Measurements from ENCODE around the gene KIR3DL3. TPM values are rescaled to one million over a fixed set of nuclear protein-coding genes. Genes with fewer than 3 reads are reported as not detected.
"Not testable (repeated sequence)": the region's sequence is repeated elsewhere in the genome, so short reads cannot be mapped to it uniquely, and the experiment has no call there.

KIR3DL3 gene
- total RNA-seq, 1 donor from 2014 or later = not detected

- H3K27me3 Mint-ChIP-seq (ENCODE audit: unreplicated experiment) = peaks cover 9% of the 10 kb centered on the region
- peaks cover 17% of the 10 kb centered on the region for H3K36me3 Mint-ChIP-seq (ENCODE audit: low read depth, unreplicated experiment)
- no peak overlapping the region for H3K4me3 Mint-ChIP-seq (ENCODE audit: unreplicated experiment)
- TF ChIP-seq CTCF (IDR thresholded peaks at IDR 0.05; ENCODE audit: unreplicated experiment) = no peak
- H3K4me1 Mint-ChIP-seq (ENCODE audit: unreplicated experiment) = no peaks in the 10 kb centered on the region
- H3K9me3 Mint-ChIP-seq (ENCODE audit: unreplicated experiment) = peaks cover 39% of the 10 kb centered on the region
- DNase-seq (ENCODE audit: low spot score) = no peak
- no peak overlapping the region for H3K27ac Mint-ChIP-seq (ENCODE audit: unreplicated experiment)
Observed at GRCh38 chr19:54696766-54697165, 27.5 kb upstream of the KIR3DL3 start.

GRCh38 chr19:54697716-54698115, 26.5 kb upstream of the KIR3DL3 start:
- not testable (repeated sequence) for H3K27me3 Mint-ChIP-seq (ENCODE audit: unreplicated experiment); H3K4me1 Mint-ChIP-seq (ENCODE audit: unreplicated experiment); DNase-seq (ENCODE audit: low spot score); H3K4me3 Mint-ChIP-seq (ENCODE audit: unreplicated experiment); H3K27ac Mint-ChIP-seq (ENCODE audit: unreplicated experiment)
- Mint-ChIP-seq H3K36me3 (ENCODE audit: low read depth, unreplicated experiment) (peaks cover 19% of the 10 kb centered on the region), H3K9me3 (ENCODE audit: unreplicated experiment) (peaks cover 32% of the 10 kb centered on the region)

- no peaks in the 10 kb centered on the region for H3K4me1 Mint-ChIP-seq (ENCODE audit: unreplicated experiment)
- DNase-seq (ENCODE audit: low spot score) = no peak
- H3K4me3 Mint-ChIP-seq (ENCODE audit: unreplicated experiment) = no peak overlapping the region
- H3K36me3 Mint-ChIP-seq (ENCODE audit: low read depth, unreplicated experiment) = peaks cover 26% of the 10 kb centered on the region
- H3K27me3 Mint-ChIP-seq (ENCODE audit: unreplicated experiment) = peaks cover 15% of the 10 kb centered on the region
- TF ChIP-seq CTCF (IDR thresholded peaks at IDR 0.05; ENCODE audit: unreplicated experiment) = no peak
- H3K9me3 Mint-ChIP-seq (ENCODE audit: unreplicated experiment) = peaks cover 39% of the 10 kb centered on the region
- H3K27ac Mint-ChIP-seq (ENCODE audit: unreplicated experiment) = no peak overlapping the region
Observed at GRCh38 chr19:54704928-54705327, 19.3 kb upstream of the KIR3DL3 start.

GRCh38 chr19:54707962-54708361, 16.3 kb upstream of the KIR3DL3 start:
- TF ChIP-seq CTCF (IDR thresholded peaks at IDR 0.05; ENCODE audit: unreplicated experiment) = no peak
- H3K36me3 Mint-ChIP-seq (ENCODE audit: low read depth, unreplicated experiment) = peaks cover 20% of the 10 kb centered on the region
- peaks cover 14% of the 10 kb centered on the region for H3K27me3 Mint-ChIP-seq (ENCODE audit: unreplicated experiment)
- H3K4me1 Mint-ChIP-seq (ENCODE audit: unreplicated experiment) = no peaks in the 10 kb centered on the region
- H3K27ac Mint-ChIP-seq (ENCODE audit: unreplicated experiment) = no peak overlapping the region
- H3K4me3 Mint-ChIP-seq (ENCODE audit: unreplicated experiment) = no peak overlapping the region
- H3K9me3 Mint-ChIP-seq (ENCODE audit: unreplicated experiment) = peaks cover 38% of the 10 kb centered on the region
- no peak for DNase-seq (ENCODE audit: low spot score)

GRCh38 chr19:54708781-54709180, 15.5 kb upstream of the KIR3DL3 start:
- no peak for DNase-seq (ENCODE audit: low spot score)
- Mint-ChIP-seq H3K27ac (ENCODE audit: unreplicated experiment) (no peak overlapping the region), H3K27me3 (ENCODE audit: unreplicated experiment) (peaks cover 11% of the 10 kb centered on the region), H3K4me3 (ENCODE audit: unreplicated experiment) (no peak overlapping the region), H3K4me1 (ENCODE audit: unreplicated experiment) (no peaks in the 10 kb centered on the region), H3K36me3 (ENCODE audit: low read depth, unreplicated experiment) (peaks cover 17% of the 10 kb centered on the region), H3K9me3 (ENCODE audit: unreplicated experiment) (peaks cover 37% of the 10 kb centered on the region)
- no peak for TF ChIP-seq CTCF (IDR thresholded peaks at IDR 0.05; ENCODE audit: unreplicated experiment)

Measured in endothelial cell (in vitro differentiated cells).